ENCODE measurements around the gene TPH1. TPM values are rescaled to one million over a fixed set of nuclear protein-coding genes. Genes with fewer than 3 reads are reported as not detected.

The TPH1 gene
- total and polyA plus RNA-seq, 10 of the 15 experiments (the other 5 are each of a cell fraction or from before 2014, with no cell fraction given) = 0.05 to 0.82 (median 0.29) TPM

DNA sequence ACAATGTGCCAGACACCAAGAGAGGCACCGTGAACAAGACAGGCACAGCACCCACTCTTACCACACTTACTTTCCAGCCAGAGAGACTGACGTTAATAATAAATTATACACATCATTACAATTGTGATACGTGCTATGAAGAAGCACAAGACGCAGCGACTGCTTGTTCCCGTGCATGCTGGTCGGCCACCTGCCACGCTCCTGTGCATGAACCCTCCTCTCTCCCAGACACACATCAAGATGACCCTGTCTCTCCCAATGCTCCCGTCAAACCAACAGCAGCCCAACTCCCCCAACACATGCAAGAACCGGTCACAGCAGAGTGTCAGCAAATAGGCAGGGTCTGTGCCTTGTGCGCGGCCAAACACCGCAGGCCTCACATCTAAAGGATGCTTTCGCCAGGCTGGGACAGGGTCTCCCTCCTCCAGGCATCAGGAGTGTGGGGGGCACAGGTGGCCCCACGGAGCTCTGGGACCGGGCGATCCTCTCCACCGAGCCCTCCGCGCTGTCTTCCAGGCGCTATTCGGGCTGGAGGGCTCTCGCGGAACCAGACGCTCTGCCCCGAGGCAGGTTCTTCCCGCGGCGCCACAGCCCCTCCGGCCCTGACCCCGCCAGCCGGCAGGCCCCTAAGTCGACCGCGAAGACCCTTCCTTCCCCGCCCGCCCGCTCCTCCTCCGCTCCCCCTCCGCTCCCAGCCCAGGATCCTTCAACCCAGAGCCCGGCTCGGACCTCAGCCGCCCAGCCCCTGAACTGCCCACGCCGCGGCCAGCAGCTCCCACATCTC, 33.8 kb downstream of the TPH1 start (continued):
- no peak for TF ChIP-seq MYB (IDR thresholded peaks at IDR 0.05; ENCODE audit: borderline replicate concordance, low read depth, low read length)
- no peak for TF ChIP-seq ZNF207 (IDR thresholded peaks at IDR 0.05; ENCODE audit: borderline replicate concordance)

DNA sequence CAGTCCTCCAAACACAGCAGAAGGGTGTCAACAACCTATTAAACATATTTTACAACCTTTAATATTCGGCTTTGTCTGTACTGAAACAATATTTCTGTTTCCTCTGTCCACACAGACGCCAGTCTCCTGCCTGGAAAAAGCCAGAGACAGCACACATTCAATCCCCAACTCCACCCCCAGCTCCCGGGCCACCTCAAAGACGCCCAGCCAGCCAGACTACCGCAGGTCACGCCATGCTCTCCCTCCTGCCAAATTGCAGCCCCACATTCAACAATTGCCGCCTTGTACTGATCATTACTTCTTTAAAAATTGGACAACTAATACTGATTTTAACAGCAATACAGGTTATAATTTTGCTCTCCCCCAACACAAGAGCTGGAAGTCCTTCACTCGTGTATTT, 34.4 kb downstream of the TPH1 start:
- WGBS (ENCODE audit: insufficient coverage, insufficient replicate concordance, low lambda C conversion rate, missing lambda C conversion rate) = 85% methylated on average over 8 of the region's 8 CpGs
- TF ChIP-seq ZZZ3 (IDR thresholded peaks at IDR 0.05; ENCODE audit: control insufficient read depth, insufficient read length, low read depth) = no peak
- in situ Hi-C loops (cut with MboI) = no loop called here
- peaks cover 9% of the 10 kb centered on the region for H3K79me2 ChIP-seq (ENCODE audit: control insufficient read depth, insufficient read depth, low read length)
- intact Hi-C loops (cut with micrococcal nuclease; ENCODE audit: unreplicated experiment) = loop anchor here (2.0 kb wide), 1 partner anchor 95 kb away; the partner anchor contains the start of gene SAAL1
- RAD21 ChIA-PET (ENCODE audit: unreplicated experiment) = no interaction called here
- peaks cover 23% of the 10 kb centered on the region for H3K4me1 ChIP-seq (ENCODE audit: control insufficient read depth, insufficient read depth, low read length)
- no TSS peak for BruUV-seq (replicated peaks)
- DNase-seq (ENCODE audit: low read depth, low spot score) (no peak), FAIRE-seq (no peak), ATAC-seq (no peak)
- peak overlapping the region; percentile 93 for H3K4me2 ChIP-seq (ENCODE audit: control insufficient read depth, insufficient read depth)
- CTCF ChIA-PET = no interaction called here
- no peak overlapping the region for H3K9ac ChIP-seq (ENCODE audit: control insufficient read depth, insufficient read depth, low read length)
- no peaks in the 10 kb centered on the region for H3K27me3 ChIP-seq (replicated peaks in 1 of 2; ENCODE audit: control insufficient read depth in 2 of 2, insufficient read depth in 2 of 2, low read length in 1 of 2)
- H3K9me3 ChIP-seq (replicated peaks; ENCODE audit: control insufficient read depth, insufficient read depth, low read length) = no peaks in the 10 kb centered on the region
- SMC1A ChIA-PET (ENCODE audit: uncharacterized antibody, unreplicated experiment) = interaction anchor here (0.9 kb wide), 1 partner anchor 93 kb away, joined by 3 read pairs; no protein-coding TSS in a partner anchor
- H4K20me1 ChIP-seq (ENCODE audit: control insufficient read depth, insufficient read depth) = no peaks in the 10 kb centered on the region
- H3K4me3 ChIP-seq = peak overlapping the region; percentile 88; the same call in 1 of the 2 replicates
- POLR2A ChIA-PET = no interaction called here
- H3K27ac ChIP-seq (ENCODE audit: control insufficient read depth, insufficient read depth) = no peak overlapping the region
- H2AFZ ChIP-seq (ENCODE audit: control insufficient read depth, low read depth, low read length) = no peak overlapping the region
- peaks cover 0 to 2% of the 10 kb centered on the region in 2 experiments; a peak in 1 of 4 replicates for H3K36me3 ChIP-seq (ENCODE audit: control insufficient read depth in 2 of 2, insufficient read depth in 2 of 2, low read length in 1 of 2)
